Left lung (tissue), 10 donors: ENCODE data around the gene RIT1. TPM values are rescaled to one million over a fixed set of nuclear protein-coding genes. Genes with fewer than 3 reads are reported as not detected.

Experiments
- ATAC-seq: fragments of 200-7000 bp; cut with Tn5 transposase; one replicate; pipeline ENCODE4 v1.9.1; 2020; ENCODE audit warnings: moderate library complexity
- DNase-seq, 4 donors: peaks; one replicate each; pipeline ENCODE4 v3.0.0-alpha.2; 2013 to 2020
- H3K27ac ChIP-seq, 2 donors: fragments of 200-600 bp; sonication (generic) in 1 of 2; one replicate each; pipeline versions ENCODE4 v1.5.0 to v1.8.0; 2020 to 2021
- H3K27me3 ChIP-seq, 2 donors: fragments of 200-600 bp; sonication (generic) in 1 of 2; one replicate each; pipeline versions ENCODE4 v1.5.0 to v1.8.0; 2020 to 2021
- H3K36me3 ChIP-seq, 2 donors: fragments of 200-600 bp; sonication (generic) in 1 of 2; one replicate each; pipeline versions ENCODE4 v1.5.0 to v1.8.0; 2020 to 2021
- H3K4me1 ChIP-seq, 2 donors: fragments of 200-600 bp; one replicate each; pipeline ENCODE4 v1.8.0; 2021
- H3K4me3 ChIP-seq, 2 donors: fragments of 200-600 bp; sonication (generic) in 1 of 2; one replicate each; pipeline versions ENCODE4 v1.5.0 to v1.8.0; 2020 to 2021; ENCODE audit warnings: mild to moderate bottlenecking in 1 of 2
- H3K9me3 ChIP-seq, 2 donors: fragments of 200-600 bp; sonication (generic) in 1 of 2; one replicate each; pipeline versions ENCODE4 v1.5.0 to v1.8.0; 2020 to 2021
- CTCF ChIP-seq, 2 donors: fragments of 200-600 bp; sonication (generic) in 1 of 2; IDR thresholded peaks; one replicate each; pipeline versions ENCODE4 v1.5.0 to v1.8.0; 2021; ENCODE audit warnings: antibody characterized with exemption in 2 of 2
- intact Hi-C, 2 donors: fragments of 100-400 bp; cut with DNase I; formaldehyde crosslinking; loops; one replicate each; pipeline versions ENCODE4 v1.11.2 to v1.14.2; 2022
- microRNA-seq, 2 donors: library from miRNA; unstranded; fragments of <30 nt; microRNA quantifications; one replicate each; pipeline ENCODE4, GENCODE V29; 2019
- polyA plus RNA-seq, 6 donors: library from polyadenylated mRNA; unstranded; fragments of 120-200 nt; gene quantifications; one replicate each; pipeline ENCODE4 v1.2.1, GENCODE V29; 2013; ENCODE audit not compliant: insufficient read length in 6 of 6
- total RNA-seq, 2 donors: library from RNA; stranded (reverse); fragmentation: NEBNext Ultra II Directional; extraction: Animal tissue kit (Norgen Biotek cat#: 25700); gene quantifications; one replicate each; pipeline ENCODE4 v1.2.1, GENCODE V29; 2021
- donor health status: DM: no; HTN: yes; CAD: no.
- donor health status: DM: no; HTN: no; CAD: no.

Gene RIT1
- total and polyA plus RNA-seq, 8 donors, result 40.8 to 55.9 (median 49.1) TPM

GRCh38 chr1:155856975-155857930 is 53.9 kb downstream of the RIT1 start, which contains the start of gene GON4L:
GON4L (minus strand) TSS chr1:155857214; CDS start chr1:155853780, 3,434 bp downstream.
- DNase-seq (peak; percentile 89 to 96 (median 93)), ATAC-seq (peak; percentile 82)
- TF ChIP-seq CTCF (IDR thresholded peaks at IDR 0.05), result no peak
- H3K36me3 ChIP-seq, result peaks cover 0 to 28% of the 10 kb centered on the region in 2 donors
- peaks cover 0 to 5% of the 10 kb centered on the region in 2 donors for H3K27me3 ChIP-seq
- H3K4me3 ChIP-seq, result peak within 1 kb of the TSS; percentile 77 to 86
- H3K9me3 ChIP-seq, result no peaks in the 10 kb centered on the region
- peak within 1 kb of the TSS; percentile 69 to 88 for H3K27ac ChIP-seq
- intact Hi-C loops, result no loop called here
- H3K4me1 ChIP-seq, result peaks cover 9 to 51% of the 10 kb centered on the region in 2 donors

- intact Hi-C loops, result no loop called here
- Histone ChIP-seq H3K27ac (peak overlapping the region; percentile 69 to 81), H3K36me3 (peaks cover 0 to 36% of the 10 kb centered on the region in 2 donors), H3K4me1 (peaks cover 9 to 55% of the 10 kb centered on the region in 2 donors), H3K9me3 (no peaks in the 10 kb centered on the region), H3K4me3 (peak overlapping the region; percentile 77 to 86), H3K27me3 (peaks cover 0 to 5% of the 10 kb centered on the region in 2 donors)
- no peak for DNase-seq
- TF ChIP-seq CTCF (IDR thresholded peaks at IDR 0.05), result no peak
- no peak for ATAC-seq
Measured at GRCh38 chr1:155856257-155856974, 54.7 kb downstream of the RIT1 start.

GRCh38 chr1:155850345-155850744 is 60.8 kb downstream of the RIT1 start:
- ATAC-seq (no peak), DNase-seq (no peak)
- Histone ChIP-seq H3K9me3 (no peaks in the 10 kb centered on the region), H3K4me1 (peaks cover 0 to 11% of the 10 kb centered on the region in 2 donors), H3K27me3 (no peaks in the 10 kb centered on the region), H3K4me3 (no peak overlapping the region), H3K36me3 (peaks cover 0 to 83% of the 10 kb centered on the region in 2 donors), H3K27ac (no peak overlapping the region)
- no peak for TF ChIP-seq CTCF (IDR thresholded peaks at IDR 0.05)
- intact Hi-C loops, result no loop called here

GRCh38 chr1:155847823-155848529 is 63.2 kb downstream of the RIT1 start:
- ATAC-seq (no peak), DNase-seq (no peak)
- Histone ChIP-seq H3K4me1 (peaks cover 0 to 9% of the 10 kb centered on the region in 2 donors), H3K4me3 (no peak overlapping the region), H3K27ac (no peak overlapping the region), H3K9me3 (no peaks in the 10 kb centered on the region), H3K36me3 (peaks cover 0 to 80% of the 10 kb centered on the region in 2 donors), H3K27me3 (no peaks in the 10 kb centered on the region)
- intact Hi-C loops, result no loop called here
- no peak for TF ChIP-seq CTCF (IDR thresholded peaks at IDR 0.05)

Small RNA genes lying within 50 kb of the gene (microRNA-seq; reads per million reads assigned to microRNA genes)
- 0 to 0.55 reads per million in 2 donors for gene MIR6738

Other genes starting within 250 kb of the RIT1 start
- gene YY1AP1, start 222.6 kb downstream of the RIT1 start, total RNA-seq, result 10 to 100 TPM; 43.7 to 65.1 TPM
- gene YY1AP1, start 222.6 kb downstream of the RIT1 start, polyA plus RNA-seq, result 10 to 100 TPM; 77.6 to 89.8 (median 81.3) TPM
- gene DAP3, start 222.3 kb downstream of the RIT1 start, total RNA-seq, result 100 to 1,000 TPM in 1 of 2 donors, 10 to 100 TPM in 1; 71.7 to 102 TPM
- 100 to 1,000 TPM; 118 to 141 (median 126) TPM for gene DAP3, start 222.3 kb downstream of the RIT1 start, polyA plus RNA-seq
- gene GON4L, start 54.1 kb downstream of the RIT1 start, total RNA-seq, result 10 to 100 TPM; 41.8 to 53.1 TPM
- 10 to 100 TPM; 55.1 to 74.4 (median 66.1) TPM for gene GON4L, start 54.1 kb downstream of the RIT1 start, polyA plus RNA-seq
- 10 to 100 TPM; 11.4 to 12.0 TPM for gene SYT11, start 51.8 kb downstream of the RIT1 start, total RNA-seq
- 10 to 100 TPM; 10.7 to 13.8 (median 12.8) TPM for gene SYT11, start 51.8 kb downstream of the RIT1 start, polyA plus RNA-seq
- 10 to 100 TPM; 38.2 to 39.3 TPM for gene KHDC4, start 23.1 kb upstream of the RIT1 start, total RNA-seq
- 10 to 100 TPM; 56.9 to 86.8 (median 74.1) TPM for gene KHDC4, start 23.1 kb upstream of the RIT1 start, polyA plus RNA-seq
- gene RXFP4, start 30.3 kb upstream of the RIT1 start, total RNA-seq, result not detected
- under 1 TPM in 5 of 6 donors, not detected in 1; 0.10 to 0.82 (median 0.17) TPM for gene RXFP4, start 30.3 kb upstream of the RIT1 start, polyA plus RNA-seq
- gene ARHGEF2, start 67.2 kb upstream of the RIT1 start, total RNA-seq, result 100 to 1,000 TPM; 158 to 290 TPM
- gene ARHGEF2, start 67.2 kb upstream of the RIT1 start, polyA plus RNA-seq, result 100 to 1,000 TPM; 171 to 257 (median 218) TPM
- gene SSR2, start 109.6 kb upstream of the RIT1 start, total RNA-seq, result 100 to 1,000 TPM; 284 to 296 TPM
- gene SSR2, start 109.6 kb upstream of the RIT1 start, polyA plus RNA-seq, result 100 to 1,000 TPM; 489 to 529 (median 519) TPM
- 10 to 100 TPM; 28.7 to 35.9 TPM for gene UBQLN4, start 142.4 kb upstream of the RIT1 start, total RNA-seq
- 10 to 100 TPM; 60.8 to 71.8 (median 62.5) TPM for gene UBQLN4, start 142.4 kb upstream of the RIT1 start, polyA plus RNA-seq
- gene LAMTOR2, start 143.4 kb upstream of the RIT1 start, total RNA-seq, result 10 to 100 TPM; 65.4 to 71.0 TPM
- 10 to 100 TPM; 39.0 to 49.7 (median 47.4) TPM for gene LAMTOR2, start 143.4 kb upstream of the RIT1 start, polyA plus RNA-seq
- gene RAB25, start 149.8 kb upstream of the RIT1 start, total RNA-seq, result 100 to 1,000 TPM in 1 of 2 donors, 10 to 100 TPM in 1; 59.4 to 148 TPM
- gene RAB25, start 149.8 kb upstream of the RIT1 start, polyA plus RNA-seq, result 10 to 100 TPM; 57.6 to 69.8 (median 66.4) TPM
- 1 to 10 TPM in 1 of 2 donors, under 1 TPM in 1; 0.86 to 3.6 TPM for gene MEX3A, start 171.1 kb upstream of the RIT1 start, total RNA-seq
- gene MEX3A, start 171.1 kb upstream of the RIT1 start, polyA plus RNA-seq, result 10 to 100 TPM; 43.2 to 59.0 (median 51.2) TPM
- gene LMNA, start 203.4 kb upstream of the RIT1 start, total RNA-seq, result 100 to 1,000 TPM; 425 to 437 TPM
- 100 to 1,000 TPM in 3 of 6 donors, 10 to 100 TPM in 3; 73.5 to 120 (median 96.6) TPM for gene LMNA, start 203.4 kb upstream of the RIT1 start, polyA plus RNA-seq
- 10 to 100 TPM; 25.4 to 41.3 TPM for gene SEMA4A, start 242.2 kb upstream of the RIT1 start, total RNA-seq
- gene SEMA4A, start 242.2 kb upstream of the RIT1 start, polyA plus RNA-seq, result 10 to 100 TPM; 18.3 to 27.0 (median 24.6) TPM